Prostate gland (tissue), 2 donors: ENCODE measurements around the gene DTNB.

Experiments
- POLR2A ChIP-seq: fragments of 450-650 bp; IDR thresholded peaks from one replicate; pipeline ENCODE4 v1.6.1; 2016; ENCODE audit warnings: antibody characterized with exemption, mild to moderate bottlenecking
- POLR2AphosphoS5 ChIP-seq: sonication (generic); formaldehyde crosslinking; IDR thresholded peaks from one replicate; pipeline ENCODE4 v1.6.1; 2017; ENCODE audit warnings: antibody characterized with exemption
- TF ChIP-seq, protein P1 (sequence below), 4 experiments: fragments of 200-600 bp in 2 of 4; fragments of 450-650 bp in 2 of 4; sonication (generic) in 2 of 4; IDR thresholded peaks; 1 replicate in 3 of 4; 2 replicates in 1 of 4; pipeline ENCODE4 v1.5.1; 2016 to 2019; ENCODE audit warnings: antibody characterized with exemption in 4 of 4, mild to moderate bottlenecking in 2 of 4, moderate library complexity in 2 of 4

DNA sequence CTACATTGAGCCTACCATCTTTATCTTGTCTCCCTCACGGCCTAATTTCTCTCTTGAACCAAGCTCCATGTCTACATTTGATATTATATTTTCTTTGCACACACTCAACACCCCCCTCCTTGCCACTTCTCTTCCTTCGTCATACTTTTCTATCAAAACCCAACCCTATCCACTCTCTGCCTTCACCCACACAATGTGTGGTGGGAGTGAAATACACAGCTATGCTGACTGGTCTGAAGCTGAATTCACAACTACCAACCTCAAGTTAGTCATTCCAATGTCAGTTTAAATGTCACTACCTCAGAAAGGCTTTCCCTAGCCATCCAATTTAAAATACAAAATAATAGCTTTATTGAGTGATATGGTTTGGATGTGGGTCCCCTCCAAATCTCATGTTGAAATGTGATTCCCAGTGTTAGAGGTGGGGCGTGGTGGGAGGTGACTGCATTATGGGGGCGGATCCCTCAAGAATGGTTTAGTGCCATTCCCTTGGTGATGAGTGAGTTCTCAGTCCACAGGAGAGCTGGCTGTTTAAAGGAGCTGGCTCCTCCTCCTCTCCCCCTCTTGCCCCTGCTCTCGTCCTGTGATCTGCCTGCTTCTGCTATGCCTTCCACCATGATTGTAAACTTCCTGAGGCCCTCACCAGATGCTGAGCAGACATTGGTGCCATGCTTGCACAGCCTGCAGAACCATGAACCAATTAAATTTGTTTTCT lies 112.1 kb downstream of the DTNB start:
- TF ChIP-seq, protein P1, sequence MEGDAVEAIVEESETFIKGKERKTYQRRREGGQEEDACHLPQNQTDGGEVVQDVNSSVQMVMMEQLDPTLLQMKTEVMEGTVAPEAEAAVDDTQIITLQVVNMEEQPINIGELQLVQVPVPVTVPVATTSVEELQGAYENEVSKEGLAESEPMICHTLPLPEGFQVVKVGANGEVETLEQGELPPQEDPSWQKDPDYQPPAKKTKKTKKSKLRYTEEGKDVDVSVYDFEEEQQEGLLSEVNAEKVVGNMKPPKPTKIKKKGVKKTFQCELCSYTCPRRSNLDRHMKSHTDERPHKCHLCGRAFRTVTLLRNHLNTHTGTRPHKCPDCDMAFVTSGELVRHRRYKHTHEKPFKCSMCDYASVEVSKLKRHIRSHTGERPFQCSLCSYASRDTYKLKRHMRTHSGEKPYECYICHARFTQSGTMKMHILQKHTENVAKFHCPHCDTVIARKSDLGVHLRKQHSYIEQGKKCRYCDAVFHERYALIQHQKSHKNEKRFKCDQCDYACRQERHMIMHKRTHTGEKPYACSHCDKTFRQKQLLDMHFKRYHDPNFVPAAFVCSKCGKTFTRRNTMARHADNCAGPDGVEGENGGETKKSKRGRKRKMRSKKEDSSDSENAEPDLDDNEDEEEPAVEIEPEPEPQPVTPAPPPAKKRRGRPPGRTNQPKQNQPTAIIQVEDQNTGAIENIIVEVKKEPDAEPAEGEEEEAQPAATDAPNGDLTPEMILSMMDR (IDR thresholded peaks at IDR 0.05): no peak
- TF ChIP-seq POLR2A (no peak), POLR2AphosphoS5 (no peak)
